Pancreas (tissue), 10 donors: ENCODE measurements around the gene AKNAD1. TPM values are rescaled to one million over a fixed set of nuclear protein-coding genes. Genes with fewer than 3 reads are reported as not detected.
A peak's percentile ranks its signal among the peaks of the same experiment; 100 is the strongest.

Experiments
- ATAC-seq, 4 donors: fragments of 200-7000 bp; cut with Tn5 transposase; one replicate each; pipeline versions ENCODE4 v1.8.0 to v1.9.1; 2020; ENCODE audit warnings: mild to moderate bottlenecking in 4 of 4, moderate library complexity in 4 of 4
- DNase-seq, 6 donors: peaks; one replicate each; pipeline ENCODE4 v3.0.0-alpha.2; 2020
- FAIRE-seq: peaks from 2 replicates; lab custom pipeline; 2012; peaks lifted over from hg19 to GRCh38; lab: Jason Lieb, UNC
- H3K27ac ChIP-seq, 4 donors: fragments of 200-600 bp; sonication (generic); 1 replicate in 3 of 4; 2 replicates in 1 of 4; pipeline versions ENCODE4 v1.5.0 to v1.8.0; 2020
- H3K27me3 ChIP-seq, 4 donors: fragments of 200-600 bp; one replicate each; pipeline ENCODE4 v1.8.0; 2021
- H3K36me3 ChIP-seq, 3 donors: fragments of 200-600 bp; sonication (generic) in 1 of 3; one replicate each; pipeline versions ENCODE4 v1.5.0 to v1.8.0; 2020 to 2021
- H3K4me1 ChIP-seq, 3 donors: fragments of 200-600 bp; one replicate each; pipeline ENCODE4 v1.8.0; 2021
- H3K4me3 ChIP-seq, 4 donors: fragments of 200-600 bp; sonication (generic) in 2 of 4; one replicate each; pipeline versions ENCODE4 v1.5.0 to v1.8.0; 2020 to 2021
- H3K9me3 ChIP-seq, 4 donors: fragments of 200-600 bp; one replicate each; pipeline ENCODE4 v1.8.0; 2021
- CTCF ChIP-seq, 4 donors: fragments of 200-600 bp; sonication (generic) in 3 of 4; IDR thresholded peaks; one replicate each; pipeline versions ENCODE4 v1.5.0 to v1.8.0; 2021; ENCODE audit warnings: antibody characterized with exemption in 4 of 4
- WGBS, 2 donors: extraction: QIAGEN DNeasy Blood & Tissue Kit; methylation state at CpG; one replicate each; pipeline ENCODE4 v1.1.7; 2013; 5-methylcytosine and 5-hydroxymethylcytosine counted together
- intact Hi-C, 3 donors: fragments of 100-400 bp; cut with DNase I; formaldehyde crosslinking; loops; one replicate each; pipeline versions ENCODE4 v1.11.1 to v1.14.2; 2022
- polyA plus RNA-seq, 2 donors: library from polyadenylated mRNA; stranded (reverse); fragments of 200-250 nt; gene quantifications; one replicate each; pipeline ENCODE4 v1.2.3, GENCODE V29; 2013
- total RNA-seq, 6 donors: library from RNA; stranded (reverse); fragmentation: NEBNext Ultra II Directional in 4 of 6; extraction: Animal tissue kit (Norgen Biotek cat#: 25700) in 4 of 6; gene quantifications; one replicate each; pipeline versions ENCODE4 v1.2.1 to v1.2.4, GENCODE V29; 2021 to 2023
- donor health status: healthy with polysubstance abuse.
- donor health status: DM: no; HTN: no; CAD: no; lungs with moderate emphysema.
- donor health status: DM: no; HTN: no; CAD: no.
- donor health status: control.
- donor health status: control.
- donor health status: Bipolar disorder and iron deficiency.
- donor health status: DM: yes; HTN: yes; CAD: no.
- donor health status: DM: no; HTN: no; CAD: no.
- donor health status: DM: no; HTN: no; CAD: no.
- donor health status: DM: yes; HTN: yes; CAD: no.

AKNAD1 gene, protein sequence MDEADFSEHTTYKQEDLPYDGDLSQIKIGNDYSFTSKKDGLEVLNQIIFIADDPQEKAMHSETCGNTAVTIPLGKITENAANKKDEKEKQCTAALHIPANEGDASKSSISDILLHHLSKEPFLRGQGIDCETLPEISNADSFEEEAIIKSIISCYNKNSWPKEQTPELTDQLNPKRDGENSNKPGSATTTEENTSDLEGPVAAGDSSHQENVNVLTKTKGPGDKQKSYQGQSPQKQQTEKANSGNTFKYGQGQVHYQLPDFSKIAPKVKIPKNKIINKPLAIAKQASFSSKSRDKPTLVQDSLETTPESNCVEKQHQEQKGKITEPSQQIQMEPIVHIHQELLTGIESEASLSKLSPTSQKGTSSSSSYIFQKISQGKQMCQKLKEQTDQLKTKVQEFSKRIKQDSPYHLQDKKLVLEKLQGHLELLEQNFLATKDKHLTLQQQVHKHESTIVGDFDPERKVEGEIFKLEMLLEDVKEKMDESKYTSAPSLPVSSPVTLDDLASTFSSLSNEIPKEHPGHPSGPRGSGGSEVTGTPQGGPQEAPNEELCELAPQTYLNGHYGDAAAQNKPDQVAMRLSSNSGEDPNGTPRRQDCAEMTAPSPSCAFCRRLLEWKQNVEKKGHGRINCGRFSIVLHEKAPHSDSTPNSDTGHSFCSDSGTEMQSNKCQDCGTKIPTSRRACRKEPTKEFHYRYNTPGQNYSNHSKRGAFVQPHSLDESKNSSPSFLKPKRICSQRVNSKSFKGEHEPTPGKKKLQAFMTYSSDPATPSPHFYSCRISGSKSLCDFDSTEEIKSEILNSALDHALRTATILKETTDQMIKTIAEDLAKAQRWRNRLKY
- total RNA-seq (not detected), polyA plus RNA-seq (under 1 TPM in 1 of 2 donors, not detected in 1; 0.23 TPM)

DNA sequence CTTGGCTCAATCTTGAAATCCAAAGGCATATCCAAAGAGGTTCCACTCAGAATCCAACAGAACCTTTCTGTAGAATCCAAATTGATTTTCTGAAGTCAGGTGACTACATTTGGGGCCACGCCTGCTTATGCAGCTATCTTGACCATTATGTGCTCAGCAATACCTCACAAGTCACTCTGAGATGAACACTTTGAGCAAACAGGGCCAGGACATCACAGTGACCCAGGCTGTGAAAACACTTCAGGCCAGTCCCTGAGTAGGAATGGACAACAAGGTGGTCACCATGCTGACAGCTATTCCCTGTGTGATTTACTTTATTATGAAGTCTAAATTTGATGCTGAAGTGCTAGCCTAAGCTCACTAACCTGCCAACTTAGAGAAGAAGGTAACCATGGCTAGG lies at the start of gene AKNAD1:
TSS of gene AKNAD1 (minus strand) at position 101 of the 400 bp plus-strand sequence. CDS start 4,430 bp downstream, outside the sequence.
- intact Hi-C loops: no loop called here
- no peaks in the 10 kb centered on the region for H3K4me1 ChIP-seq
- H3K9me3 ChIP-seq: no peaks in the 10 kb centered on the region
- TF ChIP-seq CTCF (IDR thresholded peaks at IDR 0.05): no peak
- H3K27me3 ChIP-seq: peaks cover 0 to 2% (median 0%) of the 10 kb centered on the region in 4 donors
- no peak for FAIRE-seq
- no peak for DNase-seq
- no peak within 1 kb of the TSS for H3K27ac ChIP-seq
- WGBS, 2 donors: 37 to 39% methylated on average over 1 of the region's 1 CpG
- no peaks in the 10 kb centered on the region for H3K36me3 ChIP-seq
- H3K4me3 ChIP-seq: no peak within 1 kb of the TSS
- ATAC-seq: no peak

DNA sequence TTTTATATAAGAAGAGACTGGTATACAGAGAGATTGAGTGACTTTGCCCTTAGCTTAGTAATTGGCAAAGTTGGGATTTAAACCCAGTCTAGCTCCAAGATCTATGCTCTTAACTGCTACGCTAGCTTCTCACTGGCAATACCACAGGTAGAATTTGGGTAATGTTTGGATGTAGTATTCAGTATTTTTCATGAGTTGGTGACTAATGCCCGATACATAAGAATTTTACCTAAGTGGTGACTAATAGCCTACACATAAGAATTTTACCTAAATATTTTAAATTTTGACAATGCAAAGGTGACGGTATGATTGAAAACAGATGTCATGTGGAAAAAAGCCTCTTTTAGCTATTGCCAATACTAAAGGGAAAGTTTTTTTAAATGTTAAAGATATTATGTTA lies 44.2 kb upstream of the AKNAD1 start:
- WGBS, 2 donors: 85 to 89% methylated on average over 3 of the region's 3 CpGs
- ATAC-seq: no peak
- no peak for TF ChIP-seq CTCF (IDR thresholded peaks at IDR 0.05)
- Histone ChIP-seq H3K9me3 (no peaks in the 10 kb centered on the region), H3K4me1 (no peaks in the 10 kb centered on the region), H3K27me3 (no peaks in the 10 kb centered on the region), H3K27ac (no peak overlapping the region), H3K4me3 (no peak overlapping the region), H3K36me3 (no peaks in the 10 kb centered on the region)
- intact Hi-C loops: loop anchor here in 1 of 3 donors (10.0 kb wide), 1 partner anchor 66 kb away; no protein-coding TSS in a partner anchor
- FAIRE-seq: no peak
- DNase-seq: no peak

- Histone ChIP-seq H3K4me1 (no peaks in the 10 kb centered on the region), H3K27ac (no peak overlapping the region), H3K27me3 (no peaks in the 10 kb centered on the region), H3K4me3 (no peak overlapping the region), H3K36me3 (no peaks in the 10 kb centered on the region), H3K9me3 (no peaks in the 10 kb centered on the region)
- peak; percentile 58 to 91 (median 84) for ATAC-seq
- peak; percentile 17 to 58 (median 52) for TF ChIP-seq CTCF (IDR thresholded peaks at IDR 0.05)
- FAIRE-seq: peak; percentile 93
- intact Hi-C loops: loop anchor here in 1 of 3 donors (5.0 kb wide), 1 partner anchor 71 kb away; no protein-coding TSS in a partner anchor
- peak in 2 of 6 donors; percentile 17 to 31 for DNase-seq
- WGBS, 2 donors: 60% methylated on average over 8 of the region's 8 CpGs
Measured at GRCh38 chr1:108897865-108898720, 41.2 kb upstream of the AKNAD1 start.

- intact Hi-C loops: loop anchor here in 1 of 3 donors (5.0 kb wide), 1 partner anchor 69 kb away; no protein-coding TSS in a partner anchor
- DNase-seq: no peak
- no peaks in the 10 kb centered on the region for H3K9me3 ChIP-seq
- no peak for FAIRE-seq
- no peak overlapping the region for H3K27ac ChIP-seq
- ATAC-seq: no peak
- H3K4me1 ChIP-seq: peaks cover 0 to 5% (median 0%) of the 10 kb centered on the region in 3 donors
- TF ChIP-seq CTCF (IDR thresholded peaks at IDR 0.05): no peak
- H3K4me3 ChIP-seq: no peak overlapping the region
- no peaks in the 10 kb centered on the region for H3K27me3 ChIP-seq
- H3K36me3 ChIP-seq: no peaks in the 10 kb centered on the region
- 68 to 69% methylated on average over 10 of the region's 10 CpGs for WGBS, 2 donors
Measured at GRCh38 chr1:108896146-108897145, 39.6 kb upstream of the AKNAD1 start.
